Kidney epithelial cell (primary cell): ENCODE measurements around the gene DCAF17. TPM values are rescaled to one million over a fixed set of nuclear protein-coding genes. Genes with fewer than 3 reads are reported as not detected.

ENCODE experiments used
- DNase-seq: peaks from one replicate; pipeline ENCODE4 v3.0.0-alpha.2; 2010; ENCODE audit warnings: low read depth
- H3K27me3 ChIP-seq: 2 replicates; pipeline ENCODE4 v1.6.0; 2011; ENCODE audit warnings: low read length; ENCODE audit not compliant: control insufficient read depth, insufficient read depth
- H3K36me3 ChIP-seq: 2 replicates; pipeline ENCODE4 v1.5.1; 2011; ENCODE audit warnings: low read length; ENCODE audit not compliant: control insufficient read depth, insufficient read depth
- H3K4me3 ChIP-seq: 2 replicates; pipeline ENCODE4 v1.5.1; 2011; ENCODE audit warnings: low read depth, mild to moderate bottlenecking, control low read depth, low read length
- CTCF ChIP-seq: IDR thresholded peaks from 2 replicates; pipeline ENCODE4 v1.5.1; 2011; ENCODE audit warnings: mild to moderate bottlenecking, moderate library complexity, low read length, control low read depth, inconsistent platforms; ENCODE audit not compliant: insufficient read depth, poor library complexity, severe bottlenecking
- total RNA-seq: library from RNA; depleted of rRNA; stranded (reverse); fragments of >200 nt; gene quantifications from 2 replicates; pipeline ENCODE4 v1.2.3, GENCODE V29; 2015

Gene DCAF17
- total RNA-seq, 1 donor from 2014 or later = 18.5 TPM

- TF ChIP-seq CTCF = no peak
- Histone ChIP-seq H3K36me3 (no peaks in the 10 kb centered on the region), H3K4me3 (no peak overlapping the region), H3K27me3 (no peaks in the 10 kb centered on the region)
- DNase-seq = no peak
Observed at GRCh38 chr2:171478345-171478744, 44.3 kb downstream of the DCAF17 start.

GRCh38 chr2:171479154-171479814 is 45.3 kb downstream of the DCAF17 start:
- H3K36me3 ChIP-seq = no peaks in the 10 kb centered on the region
- H3K27me3 ChIP-seq = no peaks in the 10 kb centered on the region
- DNase-seq = no peak
- H3K4me3 ChIP-seq = no peak overlapping the region
- TF ChIP-seq CTCF = no peak

- no peaks in the 10 kb centered on the region for H3K27me3 ChIP-seq
- H3K4me3 ChIP-seq = no peak overlapping the region
- TF ChIP-seq CTCF = no peak
- DNase-seq = no peak
- no peaks in the 10 kb centered on the region for H3K36me3 ChIP-seq
Observed at GRCh38 chr2:171480908-171481307, 46.9 kb downstream of the DCAF17 start.

GRCh38 chr2:171482308-171482707 is 48.3 kb downstream of the DCAF17 start:
- H3K4me3 ChIP-seq = no peak overlapping the region
- no peak for TF ChIP-seq CTCF
- no peak for DNase-seq
- H3K27me3 ChIP-seq = no peaks in the 10 kb centered on the region
- H3K36me3 ChIP-seq = no peaks in the 10 kb centered on the region

- Histone ChIP-seq H3K36me3 (no peaks in the 10 kb centered on the region), H3K4me3 (no peak overlapping the region), H3K27me3 (no peaks in the 10 kb centered on the region)
- DNase-seq = no peak
- no peak for TF ChIP-seq CTCF
Observed at GRCh38 chr2:171482877-171483276, 48.9 kb downstream of the DCAF17 start.

GRCh38 chr2:171483793-171484192 is 49.8 kb downstream of the DCAF17 start:
- no peak for DNase-seq
- H3K27me3 ChIP-seq = no peaks in the 10 kb centered on the region
- H3K4me3 ChIP-seq = no peak overlapping the region
- TF ChIP-seq CTCF = no peak
- no peaks in the 10 kb centered on the region for H3K36me3 ChIP-seq
